IMR-90 (cell line): Measurements from ENCODE around the gene HEATR3. TPM values are rescaled to one million over a fixed set of nuclear protein-coding genes. Genes with fewer than 3 reads are reported as not detected.
A peak's percentile ranks its signal among the peaks of the same experiment; 100 is the strongest.

Source experiments
- ATAC-seq: fragments of 200-7000 bp; cut with Tn5 transposase; 2 replicates; pipeline ENCODE4 v1.9.1; 2020; ENCODE audit warnings: low read depth, mild to moderate bottlenecking, moderate library complexity
- BruUV-seq: library from RNA; stranded (reverse); fragments of 400-500 nt; replicated peaks from 2 replicates; lab custom pipeline; 2021; lab: Mats Ljungman, UMichigan
- CTCF ChIA-PET: fragments of 300-600 bp; formaldehyde crosslinking; extraction: SDS; loops from one replicate; lab custom pipeline; 2021; ENCODE audit warnings: antibody characterized with exemption; lab: Yijun Ruan, JAX
- POLR2A ChIA-PET: fragments of 300-600 bp; sonication (Branson Sonifier 250); formaldehyde crosslinking; loops from one replicate; lab custom pipeline; 2022; ENCODE audit warnings: antibody characterized with exemption; ENCODE audit not compliant: unreplicated experiment; lab: Charles Lee
- DNase-seq: peaks from one replicate; pipeline ENCODE4 v3.0.0; 2013
- H2AFZ ChIP-seq: replicated peaks from 2 replicates; pipeline ENCODE3; 2013; ENCODE audit warnings: low read length, mild to moderate bottlenecking; ENCODE audit not compliant: poor library complexity
- H2AK5ac ChIP-seq: 2 replicates; pipeline ENCODE4 v1.6.1; 2013; ENCODE audit warnings: low read depth, low read length, inconsistent platforms
- H2AK9ac ChIP-seq: replicated peaks from 2 replicates; pipeline ENCODE3; 2013; ENCODE audit warnings: mild to moderate bottlenecking, low read depth, low read length, moderate library complexity; ENCODE audit not compliant: poor library complexity
- H2BK120ac ChIP-seq: 2 replicates; pipeline ENCODE4 v1.6.1; 2013; ENCODE audit warnings: low read depth, low read length, inconsistent platforms
- H2BK15ac ChIP-seq: 3 replicates; pipeline ENCODE4 v1.6.1; 2013; ENCODE audit warnings: low read depth, low read length, inconsistent platforms
- H2BK20ac ChIP-seq: 2 replicates; pipeline ENCODE4 v1.6.1; 2013; ENCODE audit warnings: low read depth, mild to moderate bottlenecking, inconsistent platforms, low read length, moderate library complexity
- H2BK5ac ChIP-seq: 2 replicates; pipeline ENCODE4 v1.6.1; 2013; ENCODE audit warnings: mild to moderate bottlenecking, low read depth, low read length, inconsistent platforms; ENCODE audit not compliant: poor library complexity, severe bottlenecking
- H3K14ac ChIP-seq: replicated peaks from 2 replicates; pipeline ENCODE4 v1.6.1; 2013; ENCODE audit warnings: low read depth, low read length, inconsistent platforms
- H3K18ac ChIP-seq: 2 replicates; pipeline ENCODE4 v1.6.1; 2013; ENCODE audit warnings: low read depth, low read length, control low read depth
- H3K23ac ChIP-seq: 2 replicates; pipeline ENCODE4 v1.6.1; 2013; ENCODE audit warnings: low read depth, low read length, inconsistent platforms
- H3K27ac ChIP-seq: 2 replicates; pipeline ENCODE4 v1.5.1; 2013; ENCODE audit warnings: mild to moderate bottlenecking, control low read depth, low read length; ENCODE audit not compliant: insufficient read depth
- H3K27me3 ChIP-seq: 2 replicates; pipeline ENCODE4 v1.6.1; 2013; ENCODE audit warnings: low read length; ENCODE audit not compliant: control insufficient read depth, insufficient read depth
- H3K36me3 ChIP-seq: 2 replicates; pipeline ENCODE4 v1.6.1; 2013; ENCODE audit warnings: low read length, mixed read lengths; ENCODE audit not compliant: control insufficient read depth, insufficient read depth
- H3K4ac ChIP-seq: 2 replicates; pipeline ENCODE4 v1.6.1; 2013; ENCODE audit warnings: low read depth, low read length, inconsistent platforms
- H3K4me1 ChIP-seq: 2 replicates; pipeline ENCODE4 v1.6.1; 2013; ENCODE audit warnings: low read length, mixed read lengths; ENCODE audit not compliant: control insufficient read depth, insufficient read depth
- H3K4me2 ChIP-seq: 2 replicates; pipeline ENCODE4 v1.6.1; 2013; ENCODE audit warnings: low read depth, mild to moderate bottlenecking, control low read depth, low read length, moderate library complexity
- H3K4me3 ChIP-seq: 2 replicates; pipeline ENCODE4 v1.5.1; 2013; ENCODE audit warnings: low read depth, mild to moderate bottlenecking, control low read depth, low read length, moderate library complexity; ENCODE audit not compliant: insufficient read depth
- H3K56ac ChIP-seq: 2 replicates; pipeline ENCODE4 v1.6.1; 2013; ENCODE audit warnings: low read length, inconsistent platforms; ENCODE audit not compliant: insufficient read depth; ENCODE audit errors: extremely low read depth
- H3K79me1 ChIP-seq, 2 experiments: 2 replicates each; pipeline ENCODE4 v1.6.1; 2013; ENCODE audit warnings: low read length in 2 of 2, inconsistent platforms in 1 of 2, low read depth in 1 of 2
- H3K9ac ChIP-seq: 2 replicates; pipeline ENCODE4 v1.6.1; 2013; ENCODE audit warnings: low read depth, low read length, control low read depth
- H3K9me1 ChIP-seq: 2 replicates; pipeline ENCODE4 v1.6.1; 2013; ENCODE audit warnings: low read length, inconsistent platforms; ENCODE audit not compliant: insufficient read depth
- H3K9me3 ChIP-seq: 2 replicates; pipeline ENCODE4 v1.6.1; 2013; ENCODE audit warnings: low read length; ENCODE audit not compliant: control insufficient read depth, insufficient read depth
- H4K20me1 ChIP-seq: 2 replicates; pipeline ENCODE4 v1.6.1; 2013; ENCODE audit warnings: low read length, inconsistent platforms; ENCODE audit not compliant: insufficient read depth
- H4K5ac ChIP-seq: 2 replicates; pipeline ENCODE4 v1.6.1; 2013; ENCODE audit warnings: mild to moderate bottlenecking, low read depth, low read length, control low read depth
- H4K8ac ChIP-seq, 2 experiments: 2 replicates each; pipeline ENCODE4 v1.6.1; 2013; ENCODE audit warnings: low read depth in 2 of 2, low read length in 2 of 2, control low read depth in 1 of 2, inconsistent platforms in 1 of 2
- H4K91ac ChIP-seq: 2 replicates; pipeline ENCODE4 v1.6.1; 2013; ENCODE audit warnings: low read depth, low read length, inconsistent platforms; ENCODE audit not compliant: insufficient read depth
- CEBPB ChIP-seq: IDR thresholded peaks from 2 replicates; pipeline ENCODE4 v1.6.1; 2012; ENCODE audit warnings: low read depth, low read length, improper control_type of control experiment
- CTCF ChIP-seq: conservative IDR thresholded peaks from 2 replicates; pipeline ENCODE4 v1.5.1; 2012; ENCODE audit warnings: mild to moderate bottlenecking, low read depth, low read length, improper control_type of control experiment
- ELK1 ChIP-seq: fragments of 150-350 bp; IDR thresholded peaks from 2 replicates; pipeline ENCODE4 v1.6.1; 2016; ENCODE audit warnings: low read depth, mild to moderate bottlenecking, low read length, moderate library complexity, borderline replicate concordance
- FOS ChIP-seq: fragments of 150-350 bp; IDR thresholded peaks from 2 replicates; pipeline ENCODE4 v1.6.1; 2016; ENCODE audit warnings: low read depth, low read length
- MAFK ChIP-seq: IDR thresholded peaks from 2 replicates; pipeline ENCODE4 v1.6.1; 2012; ENCODE audit warnings: low read depth, low read length, improper control_type of control experiment
- MAZ ChIP-seq: IDR thresholded peaks from 2 replicates; pipeline ENCODE4 v1.6.1; 2012; ENCODE audit warnings: low read depth, mild to moderate bottlenecking, low read length, improper control_type of control experiment, moderate library complexity, borderline replicate concordance
- MXI1 ChIP-seq: IDR thresholded peaks from 2 replicates; pipeline ENCODE4 v1.6.1; 2012; ENCODE audit warnings: low read depth, mild to moderate bottlenecking, low read length, moderate library complexity, borderline replicate concordance
- NFE2L2 ChIP-seq: fragments of 150-350 bp; IDR thresholded peaks from 2 replicates; pipeline ENCODE4 v1.6.1; 2016; ENCODE audit warnings: low read depth, mild to moderate bottlenecking, low read length
- RAD21 ChIP-seq: IDR thresholded peaks from 2 replicates; pipeline ENCODE4 v1.6.1; 2012; ENCODE audit warnings: low read length, improper control_type of control experiment
- RCOR1 ChIP-seq: IDR thresholded peaks from 2 replicates; pipeline ENCODE4 v1.6.1; 2012; ENCODE audit warnings: mild to moderate bottlenecking, low read length, improper control_type of control experiment; ENCODE audit not compliant: insufficient replicate concordance
- RFX5 ChIP-seq: IDR thresholded peaks from 2 replicates; pipeline ENCODE4 v1.8.0; 2012; ENCODE audit warnings: low read depth, mild to moderate bottlenecking, low read length, moderate library complexity
- SMC3 ChIP-seq: fragments of 150-350 bp; IDR thresholded peaks from 2 replicates; pipeline ENCODE4 v1.6.1; 2016; ENCODE audit warnings: low read depth, mild to moderate bottlenecking, antibody characterized with exemption, low read length, moderate library complexity
- USF2 ChIP-seq: fragments of 150-350 bp; IDR thresholded peaks from 2 replicates; pipeline ENCODE4 v1.6.1; 2017; ENCODE audit warnings: mild to moderate bottlenecking, antibody characterized with exemption, low read length, low read depth
- WGBS, 2 experiments: methylation state at CpG; one replicate each; pipeline versions ENCODE4 v1.1.5 to v1.1.7; 2013; ENCODE audit warnings: missing lambda C conversion rate in 2 of 2; ENCODE audit not compliant: insufficient read length in 1 of 2; ENCODE audit errors: extremely low coverage in 2 of 2; 5-methylcytosine and 5-hydroxymethylcytosine counted together
- dilution Hi-C: fragments of 300-500 bp; cut with HindIII; formaldehyde crosslinking; loops from one replicate; pipeline ENCODE4 v1.14.3; 2018; ENCODE audit warnings: low sequenced_read_pairs; ENCODE audit not compliant: unreplicated experiment
- in situ Hi-C: fragments of 300-500 bp; cut with MboI; formaldehyde crosslinking; loops from 3 replicates; pipeline ENCODE4 v1.14.3; 2019; ENCODE audit warnings: low sequenced_read_pairs, inconsistent platforms, mixed read lengths
- intact Hi-C: fragments of 100-400 bp; cut with micrococcal nuclease; formaldehyde crosslinking; loops from 2 replicates; pipeline ENCODE4 v1.10.0; 2022
- polyA plus RNA-seq, 3 experiments: library from polyadenylated mRNA; depleted of rRNA; stranded (reverse); fragments of >200 nt; gene quantifications; 2 replicates each; pipeline ENCODE4 v1.2.3, GENCODE V29; 2012; ENCODE audit warnings: low replicate concordance in 1 of 3
- total RNA-seq: library from RNA; depleted of rRNA; stranded (reverse); fragments of >200 nt; gene quantifications from 2 replicates; pipeline ENCODE4 v1.2.3, GENCODE V29; 2012

The HEATR3 gene
- total and polyA plus RNA-seq, 2 of the 4 experiments (the other 2 are of a cell fraction) = 9.4 to 21.1 TPM

- no peak for TF ChIP-seq MAFK
Observed at GRCh38 chr16:50154420-50154950, 88.7 kb downstream of the HEATR3 start (continued).

GRCh38 chr16:50155925-50156324, 90.2 kb downstream of the HEATR3 start:
- BruUV-seq = no TSS peak
- H3K4me1 ChIP-seq = peaks cover 6% of the 10 kb centered on the region
- no peak overlapping the region for H4K91ac ChIP-seq
- H2BK15ac ChIP-seq = no peak overlapping the region
- no peak overlapping the region for H3K14ac ChIP-seq
- intact Hi-C loops (loop anchor here (2.0 to 10.0 kb wide), 3 partner anchors 41 to 589 kb away; partner anchors contain the start of gene CYLD), in situ Hi-C loops (no loop called here), dilution Hi-C loops (no loop called here)
- no peak overlapping the region for H3K18ac ChIP-seq
- H4K20me1 ChIP-seq = peaks cover 61% of the 10 kb centered on the region
- ATAC-seq (no peak), DNase-seq (no peak)
- H3K9me3 ChIP-seq = no peaks in the 10 kb centered on the region
- H3K27me3 ChIP-seq = no peaks in the 10 kb centered on the region
- H2AK9ac ChIP-seq = no peak overlapping the region
- H3K56ac ChIP-seq = no peak overlapping the region
- ChIA-PET CTCF (interaction anchor here (0.6 to 1.9 kb wide), 6 partner anchors 11 to 200 kb away, joined by 3 to 9 read pairs (median 4); partner anchors contain the start of gene CNEP1R1), POLR2A (no interaction called here)
- no peak overlapping the region for H3K27ac ChIP-seq
- H4K5ac ChIP-seq = no peak overlapping the region
- H2BK5ac ChIP-seq = no peak overlapping the region
- no peak overlapping the region for H2AFZ ChIP-seq
- no peak overlapping the region for H3K4ac ChIP-seq
- peaks cover 11% of the 10 kb centered on the region; the same call in 1 of the 2 replicates for H3K9me1 ChIP-seq
- H3K4me3 ChIP-seq = no peak overlapping the region
- H3K9ac ChIP-seq = no peak overlapping the region
- no peak overlapping the region for H3K23ac ChIP-seq
- H2AK5ac ChIP-seq = no peak overlapping the region
- peak overlapping the region; percentile 94 for H3K4me2 ChIP-seq
- WGBS, 2 experiments = no CpG with 5 or more reads among the region's 1 CpG
- H2BK20ac ChIP-seq = no peak overlapping the region
- no peaks in the 10 kb centered on the region for H3K36me3 ChIP-seq
- no peak overlapping the region for H4K8ac ChIP-seq
- H3K79me1 ChIP-seq = peaks cover 5 to 58% of the 10 kb centered on the region in 2 experiments; a peak in 3 of 4 replicates
- H2BK120ac ChIP-seq = no peak overlapping the region
- TF ChIP-seq RCOR1 = no peak
- TF ChIP-seq CTCF = no peak
- TF ChIP-seq SMC3 = no peak
- no peak for TF ChIP-seq MAZ
- TF ChIP-seq NFE2L2 = no peak
- TF ChIP-seq CEBPB = no peak
- no peak for TF ChIP-seq MXI1
- no peak for TF ChIP-seq ELK1
- TF ChIP-seq RFX5 = no peak
- TF ChIP-seq USF2 = no peak
- TF ChIP-seq MAFK = no peak
- no peak for TF ChIP-seq RAD21
- TF ChIP-seq FOS = no peak
